Measurements from ENCODE around the gene ECHS1.
A peak's percentile ranks its signal among the peaks of the same experiment; 100 is the strongest.

The ECHS1 gene

DNA sequence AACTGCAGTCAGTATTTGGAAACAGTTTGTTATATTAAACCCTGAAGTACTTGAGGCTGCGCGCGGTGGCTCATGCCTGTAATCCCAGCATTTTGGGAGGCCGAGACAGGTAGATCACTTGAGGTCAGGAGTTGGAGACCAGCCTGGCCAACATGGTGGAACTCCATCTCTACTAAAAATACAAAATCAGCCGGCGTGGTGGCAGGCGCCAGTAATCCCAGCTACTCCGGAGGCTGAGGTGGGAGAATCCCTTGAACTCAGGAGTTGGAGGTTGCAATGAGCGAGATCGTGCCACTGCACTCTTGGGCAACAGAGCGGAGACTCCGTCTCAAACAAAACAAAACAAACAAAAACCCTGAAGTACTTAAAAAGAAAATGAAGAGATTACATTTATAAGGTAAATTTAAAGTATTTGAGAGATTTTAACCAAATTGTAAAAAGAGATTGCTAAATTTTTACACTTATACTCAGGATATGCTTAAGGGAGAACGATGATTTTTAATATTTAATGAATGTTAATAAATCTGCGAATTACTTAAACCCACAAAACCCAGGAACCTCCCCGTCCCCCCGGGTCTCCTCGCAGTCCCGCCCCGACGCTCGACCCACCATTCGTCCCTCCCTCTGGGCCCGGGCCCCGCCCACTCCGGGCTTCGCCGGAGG, 20.4 kb upstream of the ECHS1 start:
- TF ChIP-seq, protein P1, sequence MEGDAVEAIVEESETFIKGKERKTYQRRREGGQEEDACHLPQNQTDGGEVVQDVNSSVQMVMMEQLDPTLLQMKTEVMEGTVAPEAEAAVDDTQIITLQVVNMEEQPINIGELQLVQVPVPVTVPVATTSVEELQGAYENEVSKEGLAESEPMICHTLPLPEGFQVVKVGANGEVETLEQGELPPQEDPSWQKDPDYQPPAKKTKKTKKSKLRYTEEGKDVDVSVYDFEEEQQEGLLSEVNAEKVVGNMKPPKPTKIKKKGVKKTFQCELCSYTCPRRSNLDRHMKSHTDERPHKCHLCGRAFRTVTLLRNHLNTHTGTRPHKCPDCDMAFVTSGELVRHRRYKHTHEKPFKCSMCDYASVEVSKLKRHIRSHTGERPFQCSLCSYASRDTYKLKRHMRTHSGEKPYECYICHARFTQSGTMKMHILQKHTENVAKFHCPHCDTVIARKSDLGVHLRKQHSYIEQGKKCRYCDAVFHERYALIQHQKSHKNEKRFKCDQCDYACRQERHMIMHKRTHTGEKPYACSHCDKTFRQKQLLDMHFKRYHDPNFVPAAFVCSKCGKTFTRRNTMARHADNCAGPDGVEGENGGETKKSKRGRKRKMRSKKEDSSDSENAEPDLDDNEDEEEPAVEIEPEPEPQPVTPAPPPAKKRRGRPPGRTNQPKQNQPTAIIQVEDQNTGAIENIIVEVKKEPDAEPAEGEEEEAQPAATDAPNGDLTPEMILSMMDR (IDR thresholded peaks at IDR 0.05; ENCODE audit: control extremely low read depth, extremely low read depth, low read depth, missing control alignments), result no peak
- no peak for DNase-seq (ENCODE audit: extremely low spot score)
- ChIA-PET CTCF (no interaction called here), POLR2A (no interaction called here)

DNA sequence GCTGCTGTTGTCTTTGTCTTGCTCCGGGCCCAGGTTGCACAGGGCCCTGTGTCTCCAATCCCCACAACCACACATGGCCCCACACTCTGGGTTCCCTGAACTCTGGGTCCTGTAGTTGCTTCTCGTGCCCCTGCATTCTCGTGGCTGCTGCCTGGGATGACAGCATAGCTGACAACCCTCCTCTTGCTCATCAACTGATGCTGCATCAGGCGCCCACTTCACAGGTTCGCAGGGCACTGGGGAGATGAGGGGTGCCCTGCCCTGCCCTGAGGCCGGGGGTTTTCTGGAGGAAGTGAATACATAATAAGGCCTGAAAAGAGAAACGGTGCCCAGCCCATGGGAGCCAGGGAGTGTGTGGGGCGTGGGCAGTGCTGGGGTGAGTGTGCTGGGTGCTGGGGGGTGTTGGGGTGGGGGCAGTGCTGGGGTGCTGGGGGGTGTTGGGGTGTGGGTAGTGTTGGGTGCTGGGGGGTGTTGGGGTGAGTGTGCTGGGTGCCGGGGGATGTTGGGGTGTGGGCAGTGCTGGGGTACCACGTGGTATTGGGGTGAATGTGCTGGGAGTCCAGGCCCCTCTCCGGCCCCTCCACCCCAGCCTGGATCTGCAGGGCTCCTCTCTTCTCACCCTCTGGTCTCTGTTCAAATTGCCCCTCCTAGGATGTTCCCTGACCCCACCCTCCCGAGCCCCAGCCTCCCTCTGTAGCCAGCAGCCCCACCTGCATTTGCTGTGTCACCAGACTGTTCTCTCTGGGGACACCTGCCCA, 18.8 kb upstream of the ECHS1 start:
- POLR2A ChIA-PET, result no interaction called here
- CTCF ChIA-PET, result interaction anchor here (1.1 to 2.3 kb wide), 2 partner anchors 62 to 84 kb away, joined by 4 to 6 read pairs; no protein-coding TSS in a partner anchor
- DNase-seq (ENCODE audit: extremely low spot score), result no peak
- TF ChIP-seq, protein P1 (IDR thresholded peaks at IDR 0.05; ENCODE audit: control extremely low read depth, extremely low read depth, low read depth, missing control alignments), result no peak

DNA sequence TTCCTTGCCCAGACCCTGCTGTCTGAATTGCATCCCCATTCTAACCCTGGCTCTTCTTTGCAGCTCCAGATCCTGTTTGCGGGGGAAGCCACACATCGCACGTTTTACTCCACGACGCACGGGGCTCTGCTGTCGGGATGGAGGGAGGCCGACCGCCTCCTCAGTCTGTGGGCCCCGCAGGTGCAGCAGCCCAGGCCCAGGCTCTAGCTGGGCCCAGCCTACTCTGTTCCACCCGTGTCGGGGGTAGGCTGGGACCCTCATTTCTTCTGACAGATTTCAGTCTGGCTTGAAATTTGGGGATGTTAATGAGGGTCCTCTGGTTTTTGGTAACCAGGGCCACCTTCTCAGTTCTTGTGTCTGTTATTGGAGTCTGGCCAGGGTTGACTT, 18.1 kb upstream of the ECHS1 start:
- POLR2A ChIA-PET, result interaction anchor here (0.6 kb wide), 1 partner anchor 11 kb away, joined by 3 read pairs; no protein-coding TSS in a partner anchor
- CTCF ChIA-PET, result interaction anchor here (1.0 to 2.3 kb wide), 4 partner anchors 8 to 84 kb away, joined by 3 to 6 read pairs (median 4); no protein-coding TSS in a partner anchor
- TF ChIP-seq, protein P1 (IDR thresholded peaks at IDR 0.05; ENCODE audit: control extremely low read depth, extremely low read depth, low read depth, missing control alignments), result no peak
- no peak for DNase-seq (ENCODE audit: extremely low spot score)

DNA sequence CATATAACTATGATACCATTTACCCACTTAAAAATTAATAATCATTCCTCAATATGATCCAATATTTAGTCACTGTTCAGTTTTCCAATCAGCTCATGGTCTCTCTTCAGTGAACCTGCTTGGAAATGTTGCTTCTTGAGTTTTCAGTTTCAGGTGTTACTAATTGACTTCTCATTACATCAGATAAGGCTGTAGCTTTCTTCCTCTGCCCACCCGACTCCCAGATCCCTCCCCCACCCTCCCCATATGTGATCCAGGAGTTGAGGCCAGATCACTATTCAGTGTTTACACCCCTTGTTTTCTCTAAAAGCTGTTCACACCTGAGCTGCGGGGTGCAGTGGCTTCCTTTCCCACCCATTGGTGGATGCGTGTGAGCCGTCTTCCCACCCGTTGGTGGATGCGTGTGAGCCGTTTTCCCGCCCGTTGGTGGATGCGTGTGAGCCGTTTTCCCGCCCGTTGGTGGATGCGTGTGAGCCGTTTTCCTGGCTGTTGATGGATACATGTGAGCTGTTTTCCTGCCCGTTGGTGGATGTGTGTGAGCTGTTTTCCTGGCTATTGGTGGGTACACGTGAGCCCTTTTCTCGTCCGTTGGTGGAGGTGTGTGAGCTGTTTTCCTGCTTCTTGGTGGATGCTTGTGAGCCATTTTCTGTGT, 17.6 kb upstream of the ECHS1 start:
- ChIA-PET POLR2A (interaction anchor here (0.6 kb wide), 1 partner anchor 11 kb away, joined by 3 read pairs; no protein-coding TSS in a partner anchor), CTCF (interaction anchor here (0.8 to 2.5 kb wide), 6 partner anchors 8 to 83 kb away, joined by 3 to 12 read pairs (median 4); partner anchors contain the start of gene PAOX)
- TF ChIP-seq, protein P1 (IDR thresholded peaks at IDR 0.05; ENCODE audit: control extremely low read depth, extremely low read depth, low read depth, missing control alignments), result no peak
- DNase-seq (ENCODE audit: extremely low spot score), result no peak

DNA sequence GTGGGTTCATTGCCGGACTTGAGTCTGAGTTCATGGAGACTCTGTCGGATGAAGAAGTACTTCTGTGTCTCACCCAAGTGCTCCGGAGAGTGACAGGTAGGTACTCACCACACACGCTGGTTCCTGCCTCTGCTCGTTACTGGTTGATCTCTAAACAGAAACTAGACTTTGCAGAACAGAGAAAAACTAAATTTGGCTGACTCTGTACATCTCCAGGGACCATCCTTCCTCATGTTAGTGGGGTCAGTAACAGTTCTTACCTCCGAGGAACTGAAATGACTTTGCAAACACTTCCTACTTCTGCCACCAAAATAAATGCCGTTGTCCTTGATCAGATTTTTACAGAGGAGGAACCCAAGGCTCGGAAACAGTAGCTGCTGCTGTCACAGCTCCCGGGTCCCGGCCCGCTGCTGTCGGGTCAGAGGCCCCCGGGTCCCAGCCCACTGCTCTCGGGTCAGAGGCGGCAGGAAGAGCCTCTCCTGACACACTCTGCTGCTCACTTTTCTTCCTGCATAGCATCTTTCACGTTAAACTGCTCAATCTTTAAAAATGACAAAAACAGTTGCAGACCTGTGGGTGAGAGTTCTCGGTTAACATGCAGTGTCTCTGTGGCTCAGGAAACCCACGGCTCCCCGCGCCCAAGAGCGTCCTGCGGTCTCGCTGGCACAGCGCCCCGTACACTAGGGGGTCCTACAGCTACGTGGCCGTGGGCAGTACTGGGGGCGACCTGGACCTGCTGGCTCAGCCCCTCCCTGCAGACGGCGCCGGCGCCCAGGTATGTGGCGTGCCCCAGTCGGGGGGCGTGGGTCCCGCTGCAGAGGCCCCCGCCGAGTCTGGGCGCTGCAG, 16.0 kb upstream of the ECHS1 start:
- TF ChIP-seq, protein P1 (IDR thresholded peaks at IDR 0.05; ENCODE audit: control extremely low read depth, extremely low read depth, low read depth, missing control alignments), result peak; percentile 6
- ChIA-PET CTCF (interaction anchor here (0.9 to 2.5 kb wide), 5 partner anchors 11 to 74 kb away, joined by 4 to 12 read pairs (median 4); partner anchors contain the start of genes ECHS1 and PAOX), POLR2A (interaction anchor here (0.6 kb wide), 1 partner anchor 20 kb away, joined by 4 read pairs; no protein-coding TSS in a partner anchor)
- peak; percentile 87 for DNase-seq (ENCODE audit: extremely low spot score)

Measured in GM10248 (cell line).